GM19023 (cell line): ENCODE results near the gene CPA2.
"Not testable (repeated sequence)": the region's sequence is repeated elsewhere in the genome, so short reads cannot be mapped to it uniquely, and the experiment has no call there.

Experiments
- ATAC-seq: cut with Tn5 transposase; IDR thresholded peaks from one replicate; pipeline ENCODE4 v1.9.1; 2021; ENCODE audit warnings: mild to moderate bottlenecking, moderate library complexity; ENCODE audit not compliant: unreplicated experiment

Gene CPA2

GRCh38 chr7:130304878-130305277 is 38.2 kb downstream of the CPA2 start:
- no peak for ATAC-seq

GRCh38 chr7:130305433-130306042 is 38.9 kb downstream of the CPA2 start:
- ATAC-seq: no peak

DNA sequence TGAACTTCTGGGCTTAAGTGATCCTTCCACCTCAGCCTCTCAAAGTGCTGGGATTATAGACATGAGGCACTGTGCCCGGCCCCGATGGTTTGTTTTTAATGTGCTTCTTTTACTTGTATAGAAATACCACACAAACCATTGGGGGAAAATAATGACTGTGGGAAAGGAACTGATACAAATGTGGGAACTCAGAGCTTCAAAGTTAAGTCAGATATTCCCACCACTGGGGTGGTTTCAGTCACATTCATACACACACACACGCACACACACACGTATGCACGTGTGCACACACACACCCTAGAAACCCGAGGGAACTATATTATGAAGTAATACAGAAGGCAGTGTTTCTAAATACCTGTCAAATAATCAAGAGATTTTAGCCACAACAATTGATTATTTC is 43.3 kb downstream of the CPA2 start:
- ATAC-seq: no peak

DNA sequence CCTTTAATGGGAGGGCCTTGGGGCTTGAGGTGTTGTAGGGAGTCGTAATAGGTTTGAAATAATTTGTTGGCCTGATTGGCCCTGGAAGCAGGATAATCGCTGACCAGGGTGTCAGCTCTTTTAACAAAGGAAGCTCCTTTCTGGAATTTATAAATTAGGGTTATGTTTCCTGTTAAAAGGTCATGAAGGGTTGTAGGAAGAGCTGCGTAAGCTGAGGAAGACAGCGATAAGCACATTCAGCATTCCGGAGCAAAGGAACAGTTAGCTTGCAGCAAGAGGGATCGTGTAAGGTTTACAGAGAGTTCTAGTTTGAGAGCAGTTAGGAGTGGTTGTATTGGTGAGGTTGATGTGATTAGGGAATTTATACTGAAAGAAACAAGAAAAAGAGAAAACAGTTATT is 47.6 kb downstream of the CPA2 start:
- ATAC-seq: no peak

DNA sequence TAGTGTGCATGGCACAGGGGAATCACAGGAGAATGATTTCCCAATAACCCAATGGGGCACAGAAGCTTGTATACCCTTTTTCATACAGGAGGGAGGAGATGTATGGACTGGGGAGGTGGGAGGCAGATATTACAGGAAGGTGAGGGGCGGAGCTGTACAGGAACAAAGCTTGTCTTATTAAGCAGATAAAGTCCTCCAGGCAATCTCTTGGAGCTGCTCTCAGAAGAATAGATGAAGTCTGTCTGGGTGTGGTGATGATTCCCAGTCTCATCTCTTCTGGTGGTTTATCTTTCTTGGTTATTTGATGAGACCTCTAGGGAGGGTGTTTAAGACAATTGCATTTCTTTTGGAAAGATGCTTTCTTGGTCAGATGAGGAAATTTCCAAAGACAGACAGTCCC is 52.9 kb downstream of the CPA2 start:
- no peak for ATAC-seq

DNA sequence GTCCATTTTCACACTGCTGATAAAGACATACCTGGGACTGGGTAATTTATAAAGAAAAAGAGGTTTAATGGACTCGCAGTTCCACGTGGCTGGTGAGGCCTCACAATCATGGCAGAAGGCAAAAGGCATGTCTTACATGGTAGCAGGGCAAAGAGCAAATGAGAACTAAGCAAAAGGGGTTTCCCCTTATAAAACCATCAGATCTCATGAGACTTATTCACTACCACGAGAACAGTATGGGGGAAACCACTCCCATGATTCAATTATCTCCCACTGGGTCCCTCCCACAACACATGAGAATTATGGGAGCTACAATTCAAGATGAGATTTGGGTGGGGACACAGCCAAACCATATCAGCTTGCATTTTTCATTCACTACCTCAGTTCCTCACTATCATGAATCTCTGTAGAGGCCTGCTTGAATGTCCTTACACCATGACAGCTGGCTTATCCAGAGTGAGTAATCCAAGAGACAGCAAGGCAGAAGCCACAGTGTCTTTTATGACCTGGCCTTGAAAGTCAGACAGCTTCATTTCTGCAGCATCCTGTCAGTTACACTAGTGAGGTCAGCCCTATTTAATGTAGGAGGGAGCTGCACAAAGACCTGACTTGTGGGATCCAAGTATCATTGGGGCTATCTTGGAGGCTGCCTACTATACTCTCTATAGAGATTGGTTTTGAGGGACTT is 55.0 kb downstream of the CPA2 start:
- ATAC-seq: not testable (repeated sequence)

DNA sequence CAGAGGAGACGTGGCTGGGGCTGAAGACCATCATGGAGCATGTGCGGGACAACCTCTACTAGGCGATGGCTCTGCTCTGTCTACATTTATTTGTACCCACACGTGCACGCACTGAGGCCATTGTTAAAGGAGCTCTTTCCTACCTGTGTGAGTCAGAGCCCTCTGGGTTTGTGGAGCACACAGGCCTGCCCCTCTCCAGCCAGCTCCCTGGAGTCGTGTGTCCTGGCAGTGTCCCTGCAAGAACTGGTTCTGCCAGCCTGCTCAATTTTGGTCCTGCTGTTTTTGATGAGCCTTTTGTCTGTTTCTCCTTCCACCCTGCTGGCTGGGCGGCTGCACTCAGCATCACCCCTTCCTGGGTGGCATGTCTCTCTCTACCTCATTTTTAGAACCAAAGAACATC is 56.0 kb downstream of the CPA2 start:
- no peak for ATAC-seq

DNA sequence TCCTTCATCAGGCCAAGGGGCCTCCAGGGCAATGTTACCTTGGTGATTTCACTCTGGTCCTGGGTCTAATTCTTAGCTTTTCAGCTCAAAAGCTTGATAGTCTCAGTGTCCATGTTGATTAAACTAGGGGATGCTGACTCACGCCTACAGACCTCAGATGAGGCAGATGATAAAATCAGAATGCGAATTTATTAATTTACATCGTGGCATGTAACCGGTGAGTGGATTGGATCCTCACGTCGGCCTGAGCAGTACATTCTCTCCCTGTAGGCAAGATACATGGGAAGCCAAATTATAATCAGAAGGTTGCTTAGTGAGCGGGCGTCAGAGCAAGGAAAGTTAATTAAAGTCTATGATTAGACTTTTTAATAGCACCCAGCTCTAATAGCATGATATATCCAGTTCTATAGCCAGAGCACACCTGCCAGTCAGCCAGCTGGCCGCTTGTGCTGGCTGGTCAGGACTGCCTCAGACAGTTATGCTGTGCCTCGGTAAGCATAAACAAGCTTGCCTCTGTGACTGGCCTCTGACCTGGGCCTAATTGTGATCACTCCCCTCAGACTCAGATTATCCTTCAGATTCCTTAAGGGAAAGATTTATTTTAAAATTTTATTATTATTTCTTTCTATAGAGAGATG is 57.8 kb downstream of the CPA2 start:
- ATAC-seq: no peak

GRCh38 chr7:130329681-130330080 is 63.0 kb downstream of the CPA2 start:
- ATAC-seq: no peak

GRCh38 chr7:130332259-130333053 is 65.8 kb downstream of the CPA2 start:
- no peak for ATAC-seq

- ATAC-seq: no peak
Measured at GRCh38 chr7:130333832-130334231, 67.2 kb downstream of the CPA2 start.

DNA sequence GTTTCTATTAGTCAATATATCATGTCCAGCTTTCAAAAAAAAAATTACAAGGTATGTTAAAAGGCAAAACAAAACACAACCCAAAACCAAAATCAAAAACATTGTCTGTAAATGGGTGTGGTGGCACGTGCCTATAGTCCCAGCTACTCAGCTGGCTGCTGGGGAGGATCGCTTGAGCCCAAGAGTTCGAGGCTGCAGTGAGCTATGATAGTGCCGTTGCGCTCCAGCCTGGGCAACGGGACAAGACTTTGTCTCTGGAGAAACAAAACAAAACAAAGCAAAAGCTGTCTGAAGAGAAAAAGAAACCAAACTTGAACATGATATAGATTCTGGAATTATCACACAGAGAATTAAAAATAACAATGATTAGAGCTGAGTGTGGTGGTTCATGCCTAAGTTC is 67.6 kb downstream of the CPA2 start:
- ATAC-seq: no peak

DNA sequence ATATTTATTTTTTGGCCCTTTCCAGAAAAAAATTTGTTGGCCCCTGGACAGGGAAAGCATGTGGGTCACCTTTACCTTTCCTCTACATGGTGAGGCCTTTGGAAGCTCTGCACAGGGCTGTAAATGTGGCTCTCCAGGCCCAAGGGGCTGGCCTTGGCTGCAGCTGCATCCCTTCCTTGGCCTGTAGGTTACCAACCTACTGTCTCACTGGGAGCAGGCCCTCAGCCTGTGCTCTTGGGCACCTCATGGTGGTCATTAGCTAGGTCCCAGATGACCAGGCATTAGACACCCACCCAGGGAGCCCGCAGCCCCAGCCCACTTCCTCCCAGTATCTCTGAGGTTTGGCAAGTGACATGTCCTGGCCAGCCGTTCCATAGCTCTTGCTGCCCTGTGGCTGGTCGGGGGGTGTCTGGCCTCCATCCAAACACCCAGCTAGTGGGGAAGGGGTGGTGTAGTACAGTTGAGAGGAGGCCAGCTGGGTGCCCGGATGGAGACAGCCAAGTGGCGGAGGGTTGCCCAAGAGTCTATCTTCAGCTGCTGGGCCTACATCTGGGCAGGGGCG is 70.8 kb downstream of the CPA2 start:
- ATAC-seq: no peak

- ATAC-seq: no peak
Measured at GRCh38 chr7:130338233-130338632, 71.6 kb downstream of the CPA2 start.
